Cerebellar nuclear complex (tissue), 1 donor: ENCODE measurements around the gene ARSG.

ENCODE experiments used
- DNase-seq, 2 experiments: peaks; one replicate each; lab custom pipeline; 2025; lab: John Stamatoyannopoulos, UW

Gene ARSG

DNA sequence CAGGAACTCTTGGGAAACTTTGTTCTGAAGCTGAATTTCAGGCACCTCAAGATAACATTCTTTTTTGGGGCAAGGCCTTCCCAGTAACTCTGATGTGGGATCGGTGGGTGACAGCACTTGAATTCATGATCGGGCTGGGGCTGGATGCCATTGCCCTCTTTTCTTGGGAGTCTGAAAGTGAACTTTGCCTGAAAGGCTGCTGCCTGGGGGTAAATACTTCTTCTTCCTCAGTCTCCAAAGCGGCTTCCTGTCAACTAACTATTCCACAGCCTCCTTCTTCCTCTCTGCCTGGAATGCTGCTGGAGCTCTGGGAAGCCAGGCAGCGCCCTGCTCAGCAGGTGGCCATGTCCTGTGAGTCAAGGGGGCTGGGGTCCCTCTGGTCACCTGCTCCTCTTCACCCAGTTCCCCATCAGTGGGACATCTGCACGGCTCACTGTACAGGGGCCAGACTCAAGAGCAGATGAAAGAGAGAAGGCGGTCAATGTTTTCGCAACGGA is 86.5 kb downstream of the ARSG start:
- no peak for DNase-seq

DNA sequence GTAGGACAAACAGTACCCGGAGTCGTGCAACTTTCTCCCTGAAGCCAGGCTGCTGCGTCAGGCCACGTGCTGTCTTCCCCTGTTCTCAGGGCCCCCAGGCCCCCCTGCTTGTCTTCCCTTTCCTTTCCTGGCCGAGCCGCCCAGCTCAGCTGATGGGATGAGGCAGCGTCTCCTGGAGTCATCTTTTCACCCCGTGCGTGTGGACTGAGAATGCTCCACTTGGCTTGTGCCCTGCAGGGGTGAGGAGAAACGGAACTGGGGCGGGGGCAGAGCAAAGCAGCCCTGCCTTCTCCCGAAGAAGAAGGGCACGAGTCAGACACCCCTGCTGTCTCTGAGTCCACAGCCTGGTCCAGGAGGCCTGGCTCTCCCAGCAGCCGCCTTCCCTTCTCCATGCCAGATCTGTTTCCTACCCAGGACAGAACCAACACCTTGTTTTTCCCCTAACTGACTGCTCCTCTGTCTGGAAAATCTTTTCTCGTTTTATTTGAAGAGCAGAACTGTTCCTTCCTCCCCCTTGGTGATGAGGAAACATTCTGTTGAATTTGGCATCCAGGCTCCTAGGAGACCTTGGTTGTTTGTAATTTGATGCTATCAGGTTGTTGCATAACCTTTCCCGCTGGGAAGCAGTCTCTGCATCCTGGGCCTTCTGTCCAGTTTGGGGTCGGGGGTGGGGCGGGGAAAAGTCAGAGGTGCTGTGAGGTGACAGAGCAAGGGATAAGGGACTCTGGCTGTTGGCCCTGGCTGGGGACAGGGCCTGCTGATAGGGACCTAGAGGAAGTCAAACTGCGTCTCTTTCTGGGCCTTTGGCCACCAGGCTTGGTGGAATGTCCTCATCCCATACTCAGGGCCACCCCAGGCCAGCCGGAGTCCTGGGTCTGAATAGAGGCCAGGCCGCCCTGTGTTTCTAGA is 87.2 kb downstream of the ARSG start:
- peak in 1 of 2 experiments; percentile 30 for DNase-seq

DNA sequence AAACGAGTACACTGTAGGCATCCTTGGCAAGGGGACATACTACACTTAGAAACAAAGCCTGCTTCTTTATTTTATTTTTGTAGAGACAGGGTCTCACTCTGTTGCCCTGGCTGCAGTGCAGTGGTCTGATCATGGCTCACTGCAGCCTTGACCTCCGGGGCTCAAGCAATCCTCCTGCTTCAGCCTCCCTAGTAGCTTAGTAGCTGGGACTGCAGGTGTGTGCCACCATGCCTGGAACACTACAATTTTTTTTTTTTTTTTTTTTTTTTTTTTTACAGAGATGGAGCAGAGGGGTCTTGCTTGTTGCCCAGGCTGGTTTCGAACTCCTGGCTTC is 87.8 kb downstream of the ARSG start:
- DNase-seq: no peak

DNA sequence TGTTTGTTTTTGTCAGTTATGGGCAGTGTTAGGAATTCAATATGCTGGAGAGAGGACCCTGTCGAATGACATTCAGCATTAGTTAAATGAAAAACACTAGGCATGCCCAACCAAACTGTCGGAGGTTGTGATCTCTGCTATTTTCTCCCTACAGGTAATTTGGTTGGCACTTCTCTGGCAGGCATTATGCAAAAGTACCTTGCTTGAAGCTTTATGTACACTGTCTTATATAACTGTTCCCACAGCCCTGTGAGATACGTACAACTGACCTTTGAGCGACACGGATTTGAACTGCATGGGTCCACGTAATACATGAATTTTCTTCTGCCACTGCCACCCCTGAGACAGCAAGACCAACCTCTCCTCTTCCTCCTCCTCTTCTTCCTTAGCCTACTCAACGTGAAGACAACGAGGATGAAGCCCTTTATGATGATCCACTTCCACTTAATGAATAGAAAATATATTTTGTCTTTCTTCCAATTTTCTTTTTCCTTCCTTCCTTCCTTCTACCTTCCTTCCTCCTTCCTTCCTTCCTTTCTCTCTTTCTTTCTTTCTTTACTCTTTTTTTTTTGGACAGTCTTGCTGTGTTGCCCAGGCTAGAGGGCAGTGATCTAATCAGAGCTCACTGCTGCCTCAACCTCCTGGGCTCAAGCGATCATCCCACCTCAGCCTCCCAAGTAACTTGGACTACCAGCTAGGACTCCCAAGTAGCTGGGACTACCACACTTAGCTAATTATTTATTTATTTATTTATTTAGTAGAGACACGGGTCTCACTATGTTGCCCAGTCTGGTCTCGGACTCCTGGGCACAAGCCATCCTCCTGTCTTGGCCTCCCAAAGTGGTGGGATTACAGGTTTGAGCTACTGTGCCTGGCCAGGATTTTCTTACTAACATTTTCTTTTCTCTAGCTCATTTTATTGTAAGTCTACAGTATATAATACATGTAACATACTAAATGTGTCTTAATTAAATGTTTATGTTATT is 88.7 kb downstream of the ARSG start:
- no peak for DNase-seq

DNA sequence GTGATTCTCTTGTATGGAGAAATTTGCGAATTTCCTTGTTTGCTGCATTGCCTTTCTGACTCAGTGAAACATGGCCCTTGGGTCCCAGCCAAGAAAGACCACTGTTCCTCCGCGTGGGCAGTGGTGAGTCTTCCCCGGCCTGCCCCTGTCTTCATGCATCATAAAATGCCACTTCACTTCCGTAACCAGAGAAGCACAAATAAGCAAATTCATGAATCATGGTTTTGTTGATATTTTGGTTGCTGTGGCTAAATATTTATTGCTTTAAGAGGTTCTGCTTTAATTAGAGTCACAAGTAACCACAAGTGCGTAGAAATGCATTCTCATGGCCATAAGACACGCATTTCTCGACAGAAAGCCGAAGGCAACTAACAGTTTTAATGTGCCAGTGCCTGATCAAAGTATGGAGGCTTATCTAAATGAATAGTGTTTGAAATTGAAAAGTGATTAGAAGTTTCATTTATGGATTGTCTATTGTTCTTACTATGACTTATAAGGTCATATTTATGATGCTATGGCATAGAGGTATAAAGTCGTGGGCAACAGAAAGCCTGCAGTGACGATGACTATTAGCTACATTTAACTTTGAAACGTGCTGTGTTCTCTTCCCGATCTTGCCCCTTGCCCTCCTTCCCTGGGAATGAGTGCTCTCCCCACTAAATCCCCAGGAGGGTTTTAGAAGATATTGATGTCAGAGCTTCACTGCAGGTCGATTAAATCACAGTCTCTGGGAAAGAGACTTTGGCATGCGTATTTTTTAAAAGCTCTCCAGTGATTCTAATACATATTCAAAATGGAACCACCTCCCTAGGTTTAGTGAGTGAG is 90.0 kb downstream of the ARSG start:
- DNase-seq: no peak

DNA sequence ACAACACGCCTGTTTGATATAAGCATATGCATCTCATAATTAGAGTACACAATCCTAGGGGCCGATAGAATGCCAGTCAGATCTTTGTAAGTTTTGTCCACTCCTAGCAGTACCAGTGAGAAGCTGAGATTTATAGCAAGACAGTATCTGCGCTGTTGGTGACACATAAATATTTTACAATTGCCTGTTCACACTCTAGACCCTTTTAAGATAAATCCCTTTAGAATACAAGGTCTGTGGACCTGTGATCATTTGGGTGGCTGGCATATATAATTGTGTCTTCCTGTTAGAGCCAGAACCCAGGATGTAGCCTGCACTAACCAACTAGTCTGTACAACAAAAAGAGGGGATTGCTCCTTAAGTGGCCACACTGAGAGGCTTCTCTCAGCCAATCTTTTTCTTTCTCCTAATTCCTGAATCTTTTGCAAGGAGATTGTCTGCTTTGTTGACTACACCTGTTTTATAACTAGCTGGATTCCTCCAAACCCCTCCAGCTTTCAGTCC is 91.3 kb downstream of the ARSG start:
- no peak for DNase-seq

DNA sequence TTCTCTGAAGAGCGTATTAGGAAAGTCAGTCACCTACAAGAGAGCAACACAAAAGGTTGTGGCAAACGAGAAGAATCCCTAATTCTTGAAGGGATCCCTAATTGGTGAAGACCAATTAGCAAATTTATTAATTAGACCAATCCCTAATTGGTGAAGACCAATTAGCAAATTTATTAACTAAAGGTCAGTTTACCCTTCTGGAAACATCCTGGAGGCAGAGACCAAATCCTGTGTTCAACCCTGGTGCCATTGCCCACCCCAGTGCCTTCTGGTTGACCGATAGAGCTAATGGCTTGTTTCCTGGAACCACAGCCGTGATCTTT is 91.8 kb downstream of the ARSG start:
- no peak for DNase-seq

DNA sequence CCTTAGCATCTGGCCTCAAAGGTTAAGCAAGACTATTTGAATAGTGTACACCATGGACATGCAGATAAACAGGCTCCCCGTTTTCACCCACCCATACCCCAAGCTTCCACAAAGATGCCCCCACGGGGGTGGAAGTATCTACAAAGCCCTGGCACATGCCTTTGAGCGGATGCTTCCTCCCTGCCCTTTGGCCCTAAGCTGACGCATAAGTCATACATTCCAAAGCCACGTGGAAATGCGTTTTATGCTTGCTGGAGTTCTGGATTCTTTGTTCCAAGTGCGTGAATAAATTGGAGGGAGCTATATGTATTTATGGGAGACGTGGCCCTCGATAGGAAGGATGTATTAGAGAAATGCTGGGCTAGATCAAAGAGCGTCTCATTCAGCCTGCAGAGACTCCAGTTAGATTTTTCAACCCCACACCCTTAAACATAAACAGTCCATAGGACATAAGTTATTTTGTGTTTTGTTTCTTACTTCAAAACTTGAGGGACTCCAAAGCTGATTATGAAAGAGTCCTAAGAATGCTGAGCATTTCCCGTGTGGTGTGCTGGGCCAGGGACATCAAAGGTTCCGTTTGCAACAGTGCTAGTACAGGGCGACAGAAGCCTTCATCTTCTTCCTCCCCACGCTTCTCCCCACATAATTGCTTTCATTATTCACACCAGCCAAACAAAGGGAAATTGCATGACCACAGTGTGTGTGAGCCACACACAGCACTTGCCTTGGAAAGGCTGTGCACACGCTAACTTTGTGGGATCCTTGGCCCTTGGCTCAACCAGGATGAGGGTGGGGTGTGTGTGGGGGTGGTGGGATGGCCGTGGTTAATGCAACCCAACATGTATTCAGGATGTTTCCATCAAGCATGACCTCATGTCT is 92.4 kb downstream of the ARSG start:
- no peak for DNase-seq

DNA sequence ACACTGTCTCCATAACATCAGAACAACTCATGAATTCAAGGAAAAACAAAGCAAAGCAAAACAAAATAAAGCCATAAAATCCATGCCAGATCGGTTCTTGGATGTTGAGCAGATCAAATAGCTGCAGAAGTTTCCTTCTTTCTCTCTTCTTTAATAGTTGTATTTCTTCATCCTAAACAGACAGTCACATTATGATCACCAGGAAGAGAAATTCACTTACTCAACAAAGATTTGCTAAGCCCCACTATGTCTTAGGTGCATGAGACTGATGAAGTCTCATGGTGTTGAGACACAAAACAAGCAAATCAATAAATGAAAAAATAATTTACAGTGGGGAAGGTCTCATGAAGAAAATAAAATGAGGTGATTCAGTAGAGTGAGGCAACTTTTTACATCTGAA is 93.2 kb downstream of the ARSG start:
- no peak for DNase-seq

DNA sequence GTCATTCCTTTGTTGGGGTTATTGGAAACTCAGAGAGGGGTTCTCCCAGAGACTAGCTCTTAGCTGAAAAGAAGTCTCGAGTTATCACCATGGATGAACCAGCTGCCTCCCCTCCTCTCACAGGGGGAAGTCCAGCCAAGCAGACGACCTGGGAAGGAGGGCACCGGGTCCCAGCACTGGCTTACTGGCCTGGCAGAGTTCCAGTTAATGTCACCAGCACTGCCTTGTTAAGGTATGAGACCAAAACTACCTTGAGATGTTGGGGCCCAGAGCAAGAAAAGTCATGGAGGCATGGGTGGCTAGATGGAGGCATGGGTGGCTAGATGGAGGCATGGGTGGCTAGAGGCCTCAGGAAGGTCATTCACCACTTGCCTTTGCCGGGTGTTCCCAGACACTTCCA is 93.6 kb downstream of the ARSG start:
- no peak for DNase-seq

DNA sequence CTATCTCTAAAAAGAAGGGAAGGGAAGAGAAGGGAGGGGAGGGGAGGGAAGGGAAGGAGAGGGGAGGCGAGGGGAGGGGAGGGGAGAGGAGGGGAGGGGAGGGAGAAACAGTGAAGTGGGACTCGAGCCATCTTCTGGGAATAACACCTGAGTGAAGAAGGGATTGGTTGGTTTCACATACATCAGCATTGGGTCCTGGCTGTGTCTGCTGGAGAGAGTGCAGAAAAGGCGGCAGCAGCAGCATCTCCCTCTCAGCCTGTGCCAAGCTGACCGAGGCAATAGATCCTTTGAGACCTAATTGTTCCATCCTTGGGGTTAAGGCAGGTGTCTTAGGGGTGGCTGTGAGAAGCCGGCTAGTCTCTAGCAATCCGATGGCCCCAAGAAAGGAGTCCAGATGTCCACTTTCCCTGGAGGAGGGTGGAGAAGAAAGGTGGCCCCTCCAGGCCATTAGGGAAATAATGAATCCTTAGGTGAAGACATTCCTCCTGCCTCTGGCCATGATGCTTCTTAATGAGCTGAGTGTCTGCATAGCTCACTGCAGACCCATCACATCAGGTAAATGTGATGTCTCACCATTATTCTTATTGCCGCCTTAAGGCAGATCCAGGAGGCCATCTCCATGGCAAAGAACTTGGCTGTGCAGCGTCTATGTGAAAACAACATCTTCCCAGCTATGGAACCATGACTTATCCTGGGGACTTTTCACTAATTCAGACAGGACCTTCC is 94.4 kb downstream of the ARSG start:
- DNase-seq: no peak

DNA sequence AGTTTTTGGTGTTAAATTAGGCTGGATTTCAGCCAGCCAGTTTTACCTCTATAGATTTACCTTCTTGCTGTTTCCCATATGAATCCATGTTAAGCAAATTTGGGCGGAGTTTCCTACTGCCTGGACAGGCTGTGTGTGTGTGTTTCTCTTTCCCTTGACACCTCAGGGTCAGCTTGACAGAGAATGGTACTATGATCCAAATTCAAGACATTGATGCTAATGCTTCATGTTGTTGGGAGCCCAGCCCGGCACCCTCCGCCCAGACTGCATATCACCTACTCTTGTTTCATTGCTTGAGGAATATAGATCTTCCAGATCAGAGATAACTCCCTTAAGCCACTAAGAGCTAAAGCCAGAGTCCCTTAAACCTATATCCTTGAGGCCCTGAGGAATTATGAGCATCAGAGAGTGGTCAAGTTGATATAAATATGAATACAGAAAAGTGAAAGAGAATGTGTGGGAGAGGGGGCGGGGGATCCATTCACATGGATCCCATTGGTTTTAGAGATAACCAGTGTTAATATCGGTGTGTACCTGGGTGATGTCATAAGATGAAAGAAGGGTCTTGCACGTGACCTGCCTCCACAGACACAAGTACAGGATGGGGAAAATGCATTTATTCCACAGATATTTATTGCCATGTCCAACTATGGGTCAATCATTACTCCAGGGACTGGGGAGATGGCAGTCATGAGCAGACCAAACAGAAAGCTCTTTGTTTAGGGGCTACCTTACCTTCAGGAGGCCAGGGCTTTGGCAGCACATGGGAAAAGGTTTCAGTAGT is 96.3 kb downstream of the ARSG start:
- DNase-seq: no peak

DNA sequence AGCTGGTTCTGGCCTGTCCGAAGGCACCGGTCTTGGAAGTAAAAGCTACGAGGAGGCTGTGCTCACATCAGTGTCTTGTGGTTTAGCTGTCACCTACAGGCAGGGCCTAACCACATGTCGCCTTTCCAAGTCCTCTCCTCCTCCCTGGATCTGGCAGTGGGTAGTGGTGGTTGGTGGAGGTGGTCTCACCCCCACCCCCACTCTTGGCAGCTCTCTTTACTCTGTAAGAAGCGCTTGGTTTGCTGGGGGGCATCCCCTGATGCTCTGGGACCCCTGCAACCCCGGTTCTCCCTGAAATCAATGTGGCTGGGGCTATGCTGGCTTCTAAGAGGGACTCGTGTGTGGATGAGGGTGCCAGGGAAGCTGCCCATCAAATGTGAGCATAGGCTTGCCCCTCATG is 97.7 kb downstream of the ARSG start:
- DNase-seq: no peak

DNA sequence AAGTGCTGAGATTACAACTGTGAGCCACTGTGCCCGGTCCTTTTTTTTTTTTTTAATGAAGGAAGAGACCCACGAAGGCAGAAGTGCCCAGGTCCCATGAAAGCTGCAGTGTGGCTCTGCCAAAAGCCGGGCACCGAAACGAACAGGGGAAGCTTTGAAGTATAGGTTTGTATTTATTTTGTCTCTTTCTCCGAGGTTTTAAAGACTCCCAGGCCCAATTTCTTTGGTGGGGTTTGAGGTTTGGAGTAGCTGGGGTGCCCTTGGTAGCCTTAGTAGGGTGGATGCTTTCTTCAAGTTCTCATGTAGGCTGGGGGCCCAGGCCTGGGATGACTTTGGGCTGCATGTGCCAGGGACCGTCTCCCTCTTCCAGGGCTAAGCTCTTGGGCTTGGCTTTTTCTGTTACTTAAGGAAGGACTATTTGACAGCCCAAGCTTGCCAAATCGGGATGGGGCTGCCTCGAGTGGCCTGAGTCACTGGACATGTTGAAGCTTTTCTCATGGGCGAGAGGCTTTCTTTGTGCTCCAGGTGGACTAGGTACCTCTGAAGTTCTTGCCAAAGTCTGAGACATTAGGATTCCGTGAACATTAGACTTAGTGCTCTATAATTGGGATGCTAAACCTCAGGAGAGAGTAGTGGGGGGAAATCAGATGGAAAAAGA is 99.7 kb downstream of the ARSG start:
- no peak for DNase-seq

DNA sequence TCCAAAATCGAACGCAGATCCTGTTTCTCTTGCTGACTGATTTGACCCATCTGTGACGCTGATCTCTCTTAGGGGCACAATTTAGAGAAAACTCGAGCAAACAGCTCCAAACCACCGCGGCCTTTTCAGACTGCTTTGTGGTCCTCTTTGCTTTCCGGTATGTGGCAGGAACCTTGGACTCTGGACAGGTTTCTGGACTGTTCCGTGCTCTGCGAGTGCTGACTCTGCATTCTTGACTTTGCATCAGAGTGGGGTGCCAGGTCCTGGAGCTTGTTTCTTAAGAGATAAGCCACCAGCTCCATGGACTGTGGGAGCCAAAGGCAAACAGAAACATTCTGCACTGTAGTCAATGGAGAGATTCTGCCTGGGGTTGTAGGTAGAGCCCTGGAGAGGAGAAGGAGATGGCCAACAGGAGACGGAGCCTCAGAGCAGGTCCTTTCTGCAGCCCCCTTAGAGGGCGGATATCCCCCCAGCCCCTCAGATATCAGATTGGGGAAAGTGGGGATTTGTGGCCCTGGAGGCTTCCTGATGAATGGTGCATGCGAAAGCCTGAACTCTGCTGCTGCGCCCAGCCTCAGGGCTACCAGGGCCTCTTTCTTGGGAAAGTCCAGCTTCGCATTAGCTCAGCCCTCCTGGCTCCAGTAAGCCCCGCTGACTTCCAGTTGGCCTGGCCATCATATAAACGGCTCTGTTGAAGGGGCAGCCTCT is 100.4 kb downstream of the ARSG start:
- DNase-seq: no peak

DNA sequence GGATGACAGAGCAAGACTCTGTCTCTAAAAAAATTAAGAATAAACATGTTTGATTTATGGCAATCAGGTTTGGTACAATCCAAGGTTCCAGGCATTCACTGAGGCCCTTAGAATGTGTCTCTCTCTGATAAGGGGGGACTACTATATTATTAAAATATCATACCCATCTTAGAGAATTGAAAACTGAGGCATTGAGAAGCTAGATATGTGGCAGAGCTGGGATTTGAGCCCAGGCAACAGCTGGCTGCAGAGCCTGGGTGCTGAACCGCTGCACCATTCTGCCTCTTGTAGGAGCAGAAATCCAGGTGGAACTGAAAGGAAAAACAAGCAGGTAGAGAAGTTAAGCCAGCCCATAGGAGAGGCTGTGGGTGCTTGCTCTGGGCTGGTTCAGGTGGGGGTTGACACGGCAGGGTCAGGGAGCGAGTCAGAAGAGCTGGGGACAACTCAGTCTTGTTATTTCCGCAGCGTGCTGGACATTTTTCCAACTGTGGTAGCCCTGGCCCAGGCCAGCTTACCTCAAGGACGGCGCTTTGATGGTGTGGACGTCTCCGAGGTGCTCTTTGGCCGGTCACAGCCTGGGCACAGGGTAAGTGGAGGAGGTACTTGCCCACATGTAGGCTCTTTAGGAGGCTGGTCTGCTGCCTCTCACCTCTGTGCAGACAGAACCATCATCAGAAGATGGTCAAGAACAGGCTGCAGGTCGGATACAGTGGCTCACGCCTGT is 103.5 kb downstream of the ARSG start:
- DNase-seq: no peak
